HepG2 (cell line): Measurements from ENCODE around the gene USP35. TPM values are rescaled to one million over a fixed set of nuclear protein-coding genes. Genes with fewer than 3 reads are reported as not detected.
A peak's percentile ranks its signal among the peaks of the same experiment; 100 is the strongest.

Source experiments
- CREB1 ChIP-seq, 2 experiments: fragments of 450-650 bp in 1 of 2; IDR thresholded peaks; 2 replicates each; pipeline ENCODE4 v1.6.1; 2016 to 2017; ENCODE audit warnings: control low read depth in 1 of 2, mild to moderate bottlenecking in 1 of 2, missing compliant biosample characterization in 1 of 2, missing genetic modification characterization in 1 of 2
- CREM ChIP-seq, 2 experiments: sonication (generic) in 1 of 2; formaldehyde crosslinking in 1 of 2; IDR thresholded peaks; 2 replicates each; pipeline versions ENCODE4 v1.4.0 to v1.6.1; 2016 to 2020; ENCODE audit warnings: antibody characterized with exemption in 1 of 2, mild to moderate bottlenecking in 1 of 2, missing genetic modification reagents in 1 of 2
- ELF3 ChIP-seq: IDR thresholded peaks from 2 replicates; pipeline ENCODE4 v1.6.1; 2016; ENCODE audit warnings: missing genetic modification reagents, missing compliant biosample characterization
- HOXA3 ChIP-seq: sonication (generic); formaldehyde crosslinking; IDR thresholded peaks from 2 replicates; pipeline ENCODE4 v1.5.0; 2020; ENCODE audit warnings: missing genetic modification reagents
- HOXA9 ChIP-seq: sonication (generic); formaldehyde crosslinking; IDR thresholded peaks from 2 replicates; pipeline ENCODE4 v1.8.1; 2022; ENCODE audit warnings: missing genetic modification reagents, mild to moderate bottlenecking, moderate library complexity, borderline replicate concordance
- IKZF1 ChIP-seq: fragments of 450-650 bp; IDR thresholded peaks from 2 replicates; pipeline ENCODE4 v1.7.1; 2016
- NFYC ChIP-seq: IDR thresholded peaks from 2 replicates; pipeline ENCODE4 v1.6.1; 2016; ENCODE audit warnings: missing genetic modification reagents, missing compliant biosample characterization
- NR2F1 ChIP-seq, 2 experiments: fragments of 450-650 bp in 1 of 2; formaldehyde crosslinking in 1 of 2; IDR thresholded peaks; 2 replicates each; pipeline versions ENCODE4 v1.5.0 to v1.6.1; 2016 to 2020; ENCODE audit warnings: mild to moderate bottlenecking in 1 of 2, missing compliant biosample characterization in 1 of 2, missing genetic modification reagents in 1 of 2, moderate library complexity in 1 of 2
- RAD21 ChIP-seq: fragments of 450-650 bp; formaldehyde crosslinking; IDR thresholded peaks from 2 replicates; pipeline ENCODE4 v1.5.0; 2020; ENCODE audit warnings: mild to moderate bottlenecking
- SIN3A ChIP-seq: IDR thresholded peaks from 2 replicates; pipeline ENCODE4 v1.6.1; 2011; ENCODE audit warnings: low read depth, mild to moderate bottlenecking, control low read depth, low read length, borderline replicate concordance
- THAP11 ChIP-seq: IDR thresholded peaks from 2 replicates; pipeline ENCODE4 v1.6.1; 2016; ENCODE audit warnings: missing biosample characterization, missing genetic modification reagents
- ZFX ChIP-seq: sonication (generic); formaldehyde crosslinking; IDR thresholded peaks from 2 replicates; pipeline ENCODE4 v1.4.0; 2020; ENCODE audit warnings: mild to moderate bottlenecking, low read depth, missing genetic modification reagents, moderate library complexity
- ZNF17 ChIP-seq: sonication (generic); formaldehyde crosslinking; IDR thresholded peaks from 2 replicates; pipeline ENCODE4 v1.5.0; 2020; ENCODE audit warnings: mild to moderate bottlenecking, missing genetic modification reagents
- ZNF224 ChIP-seq: sonication (generic); formaldehyde crosslinking; IDR thresholded peaks from 2 replicates; pipeline ENCODE4 v1.5.0; 2020; ENCODE audit warnings: mild to moderate bottlenecking, missing genetic modification reagents
- ZNF577 ChIP-seq: sonication (generic); formaldehyde crosslinking; IDR thresholded peaks from 2 replicates; pipeline ENCODE4 v1.4.0; 2020; ENCODE audit warnings: mild to moderate bottlenecking, low read depth, missing genetic modification reagents, borderline replicate concordance
- ZNF615 ChIP-seq: sonication (generic); formaldehyde crosslinking; IDR thresholded peaks from 2 replicates; pipeline ENCODE4 v1.5.0; 2020; ENCODE audit warnings: mild to moderate bottlenecking, missing genetic modification reagents, borderline replicate concordance
- ZNF879 ChIP-seq: sonication (generic); formaldehyde crosslinking; IDR thresholded peaks from 2 replicates; pipeline ENCODE4 v1.8.1; 2023; ENCODE audit warnings: missing genetic modification reagents
- polyA plus RNA-seq, 8 experiments: library from polyadenylated mRNA; depleted of rRNA in 3 of 8; stranded (reverse) in 7 of 8; unstranded in 1 of 8; fragments of >200 nt; fragmentation: Illumina TruSeq in 4 of 8; extraction: Trizol in 4 of 8; gene quantifications; 2 replicates each; pipeline versions ENCODE4 v1.2.1 to v1.2.3, GENCODE V29; 2011 to 2016; ENCODE audit warnings: low read depth in 4 of 8, missing spikeins in 1 of 8, mixed read lengths in 1 of 8; ENCODE audit not compliant: insufficient read depth in 1 of 8
- total RNA-seq, 5 experiments: library from RNA; depleted of rRNA; stranded (reverse); fragments of >200 nt; fragmentation: Illumina TruSeq; extraction: Trizol; gene quantifications; 2 replicates each; pipeline ENCODE4 v1.2.3, GENCODE V29; 2016; ENCODE audit warnings: low read depth in 1 of 5
- TF ChIP-seq, protein P1 (sequence below): sonication (generic); formaldehyde crosslinking; IDR thresholded peaks from 2 replicates; pipeline ENCODE4 v1.4.0; 2020; ENCODE audit warnings: missing genetic modification reagents, borderline replicate concordance
- TF ChIP-seq, protein P2 (sequence below): sonication (generic); formaldehyde crosslinking; conservative IDR thresholded peaks from 2 replicates; pipeline ENCODE4 v1.4.0; 2020; ENCODE audit warnings: missing genetic modification reagents
- TF ChIP-seq, protein P3 (sequence below): sonication (generic); formaldehyde crosslinking; IDR thresholded peaks from 2 replicates; pipeline ENCODE4 v1.4.0; 2020; ENCODE audit warnings: missing genetic modification reagents, low read depth, mild to moderate bottlenecking, borderline replicate concordance

USP35 gene
- total and polyA plus RNA-seq, 2 of the 13 experiments (the other 11 are each of a cell fraction or from before 2014, with no cell fraction given), result 4.6 to 7.7 TPM

DNA sequence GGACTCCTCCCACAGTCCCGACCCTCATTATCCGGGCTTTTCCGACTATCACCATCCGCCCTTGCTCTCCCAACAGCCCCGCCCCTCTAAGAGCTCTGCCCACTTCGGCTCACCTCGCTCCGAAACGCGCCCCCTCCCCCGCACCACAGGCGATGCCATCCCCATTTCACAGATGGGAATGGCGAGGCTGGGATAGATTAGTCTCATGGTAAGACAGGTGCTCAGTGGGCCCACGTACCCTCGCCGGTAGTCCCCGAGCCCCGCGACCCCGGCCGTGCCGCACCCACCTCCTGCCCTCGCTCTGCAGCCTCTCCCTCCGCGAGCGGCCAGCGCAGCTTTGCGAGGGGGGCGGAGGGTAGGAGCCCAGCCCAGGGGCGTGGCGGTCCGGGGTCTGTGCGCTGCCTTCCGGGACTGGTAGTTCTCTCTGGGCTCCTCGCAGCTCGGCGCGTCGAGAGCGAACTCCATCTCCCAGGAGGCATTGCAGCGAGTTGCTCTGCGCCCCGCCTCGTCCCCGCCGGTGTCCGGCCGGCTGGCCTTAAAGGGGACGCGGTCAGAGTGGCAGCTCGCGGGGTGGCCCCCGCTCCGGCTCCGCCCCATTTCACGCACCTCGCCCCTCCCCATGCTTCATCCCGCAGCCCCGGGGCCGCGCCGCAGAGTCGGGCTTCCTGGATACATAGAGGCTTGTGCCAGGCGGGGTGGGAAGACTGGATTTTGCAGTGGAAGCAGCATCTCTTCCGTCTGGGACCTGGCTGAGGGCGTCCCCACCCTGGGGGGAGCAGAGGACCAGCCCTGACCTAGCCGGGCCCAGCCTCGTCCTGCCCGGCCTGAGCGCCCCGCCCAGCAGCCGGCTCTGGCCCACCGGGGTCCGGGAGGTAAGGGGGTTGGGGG is at the start of gene USP35, which contains the start of gene KCTD21 (continued):
- TF ChIP-seq, protein P1, sequence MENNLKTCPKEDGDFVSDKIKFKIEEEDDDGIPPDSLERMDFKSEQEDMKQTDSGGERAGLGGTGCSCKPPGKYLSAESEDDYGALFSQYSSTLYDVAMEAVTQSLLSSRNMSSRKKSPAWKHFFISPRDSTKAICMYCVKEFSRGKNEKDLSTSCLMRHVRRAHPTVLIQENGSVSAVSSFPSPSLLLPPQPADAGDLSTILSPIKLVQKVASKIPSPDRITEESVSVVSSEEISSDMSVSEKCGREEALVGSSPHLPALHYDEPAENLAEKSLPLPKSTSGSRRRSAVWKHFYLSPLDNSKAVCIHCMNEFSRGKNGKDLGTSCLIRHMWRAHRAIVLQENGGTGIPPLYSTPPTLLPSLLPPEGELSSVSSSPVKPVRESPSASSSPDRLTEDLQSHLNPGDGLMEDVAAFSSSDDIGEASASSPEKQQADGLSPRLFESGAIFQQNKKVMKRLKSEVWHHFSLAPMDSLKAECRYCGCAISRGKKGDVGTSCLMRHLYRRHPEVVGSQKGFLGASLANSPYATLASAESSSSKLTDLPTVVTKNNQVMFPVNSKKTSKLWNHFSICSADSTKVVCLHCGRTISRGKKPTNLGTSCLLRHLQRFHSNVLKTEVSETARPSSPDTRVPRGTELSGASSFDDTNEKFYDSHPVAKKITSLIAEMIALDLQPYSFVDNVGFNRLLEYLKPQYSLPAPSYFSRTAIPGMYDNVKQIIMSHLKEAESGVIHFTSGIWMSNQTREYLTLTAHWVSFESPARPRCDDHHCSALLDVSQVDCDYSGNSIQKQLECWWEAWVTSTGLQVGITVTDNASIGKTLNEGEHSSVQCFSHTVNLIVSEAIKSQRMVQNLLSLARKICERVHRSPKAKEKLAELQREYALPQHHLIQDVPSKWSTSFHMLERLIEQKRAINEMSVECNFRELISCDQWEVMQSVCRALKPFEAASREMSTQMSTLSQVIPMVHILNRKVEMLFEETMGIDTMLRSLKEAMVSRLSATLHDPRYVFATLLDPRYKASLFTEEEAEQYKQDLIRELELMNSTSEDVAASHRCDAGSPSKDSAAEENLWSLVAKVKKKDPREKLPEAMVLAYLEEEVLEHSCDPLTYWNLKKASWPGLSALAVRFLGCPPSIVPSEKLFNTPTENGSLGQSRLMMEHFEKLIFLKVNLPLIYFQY (CRISPR knock-in tag), result peak; percentile 50; the same call in 1 of the 2 replicates
- no peak for TF ChIP-seq ZNF17 (CRISPR knock-in tag)
- TF ChIP-seq IKZF1, result no peak
- peak; percentile 81; the same call in 1 of the 2 replicates for TF ChIP-seq ZNF224 (CRISPR knock-in tag)
- TF ChIP-seq, protein P2, sequence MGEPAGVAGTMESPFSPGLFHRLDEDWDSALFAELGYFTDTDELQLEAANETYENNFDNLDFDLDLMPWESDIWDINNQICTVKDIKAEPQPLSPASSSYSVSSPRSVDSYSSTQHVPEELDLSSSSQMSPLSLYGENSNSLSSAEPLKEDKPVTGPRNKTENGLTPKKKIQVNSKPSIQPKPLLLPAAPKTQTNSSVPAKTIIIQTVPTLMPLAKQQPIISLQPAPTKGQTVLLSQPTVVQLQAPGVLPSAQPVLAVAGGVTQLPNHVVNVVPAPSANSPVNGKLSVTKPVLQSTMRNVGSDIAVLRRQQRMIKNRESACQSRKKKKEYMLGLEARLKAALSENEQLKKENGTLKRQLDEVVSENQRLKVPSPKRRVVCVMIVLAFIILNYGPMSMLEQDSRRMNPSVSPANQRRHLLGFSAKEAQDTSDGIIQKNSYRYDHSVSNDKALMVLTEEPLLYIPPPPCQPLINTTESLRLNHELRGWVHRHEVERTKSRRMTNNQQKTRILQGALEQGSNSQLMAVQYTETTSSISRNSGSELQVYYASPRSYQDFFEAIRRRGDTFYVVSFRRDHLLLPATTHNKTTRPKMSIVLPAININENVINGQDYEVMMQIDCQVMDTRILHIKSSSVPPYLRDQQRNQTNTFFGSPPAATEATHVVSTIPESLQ (CRISPR knock-in tag), result peak; percentile 28; the same call in 1 of the 2 replicates
- peak; percentile 71 for TF ChIP-seq ZFX (CRISPR knock-in tag)
- TF ChIP-seq RAD21 (CRISPR knock-in tag), result 0 out of 2 replicates have a peak, but pooled peaks have one; percentile 13
- TF ChIP-seq, protein P3, sequence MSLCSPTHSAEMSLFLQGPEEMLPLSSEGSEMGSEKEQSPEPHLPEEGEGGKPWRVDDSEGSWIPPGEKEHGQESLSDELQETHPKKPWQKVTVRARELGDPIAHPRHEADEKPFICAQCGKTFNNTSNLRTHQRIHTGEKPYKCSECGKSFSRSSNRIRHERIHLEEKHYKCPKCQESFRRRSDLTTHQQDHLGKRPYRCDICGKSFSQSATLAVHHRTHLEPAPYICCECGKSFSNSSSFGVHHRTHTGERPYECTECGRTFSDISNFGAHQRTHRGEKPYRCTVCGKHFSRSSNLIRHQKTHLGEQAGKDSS, result peak; percentile 79
- TF ChIP-seq CREM (IDR thresholded peaks at IDR 0.05), result peak; percentile 69
- no peak for TF ChIP-seq CREM (CRISPR knock-in tag; IDR thresholded peaks at IDR 0.05)
- TF ChIP-seq HOXA9, result peak; percentile 45; the same call in 1 of the 2 replicates
- TF ChIP-seq HOXA3 (CRISPR knock-in tag), result peak; percentile 48; the same call in 1 of the 2 replicates
- TF ChIP-seq NFYC, result no peak; the same call in 1 of the 2 replicates
- no peak; a peak in 1 of 4 replicates for TF ChIP-seq NR2F1 (CRISPR knock-in tag; IDR thresholded peaks at IDR 0.05)
- no peak for TF ChIP-seq ZNF879 (CRISPR knock-in tag)
- no peak for TF ChIP-seq ZNF615
- TF ChIP-seq THAP11, result peak; percentile 99
- peak; percentile 65; the same call in 1 of the 2 replicates for TF ChIP-seq ELF3
- peak; percentile 75 for TF ChIP-seq CREB1 (IDR thresholded peaks at IDR 0.05)
- TF ChIP-seq CREB1 (CRISPR knock-in tag; IDR thresholded peaks at IDR 0.05), result peak; percentile 72; the same call in 1 of the 2 replicates
- no peak for TF ChIP-seq ZNF577 (CRISPR knock-in tag)
- TF ChIP-seq SIN3A, result peak; percentile 7; the same call in 1 of the 2 replicates
